ENCODE results near the gene PAPPA2.
A peak's percentile ranks its signal among the peaks of the same experiment; 100 is the strongest.

DNA sequence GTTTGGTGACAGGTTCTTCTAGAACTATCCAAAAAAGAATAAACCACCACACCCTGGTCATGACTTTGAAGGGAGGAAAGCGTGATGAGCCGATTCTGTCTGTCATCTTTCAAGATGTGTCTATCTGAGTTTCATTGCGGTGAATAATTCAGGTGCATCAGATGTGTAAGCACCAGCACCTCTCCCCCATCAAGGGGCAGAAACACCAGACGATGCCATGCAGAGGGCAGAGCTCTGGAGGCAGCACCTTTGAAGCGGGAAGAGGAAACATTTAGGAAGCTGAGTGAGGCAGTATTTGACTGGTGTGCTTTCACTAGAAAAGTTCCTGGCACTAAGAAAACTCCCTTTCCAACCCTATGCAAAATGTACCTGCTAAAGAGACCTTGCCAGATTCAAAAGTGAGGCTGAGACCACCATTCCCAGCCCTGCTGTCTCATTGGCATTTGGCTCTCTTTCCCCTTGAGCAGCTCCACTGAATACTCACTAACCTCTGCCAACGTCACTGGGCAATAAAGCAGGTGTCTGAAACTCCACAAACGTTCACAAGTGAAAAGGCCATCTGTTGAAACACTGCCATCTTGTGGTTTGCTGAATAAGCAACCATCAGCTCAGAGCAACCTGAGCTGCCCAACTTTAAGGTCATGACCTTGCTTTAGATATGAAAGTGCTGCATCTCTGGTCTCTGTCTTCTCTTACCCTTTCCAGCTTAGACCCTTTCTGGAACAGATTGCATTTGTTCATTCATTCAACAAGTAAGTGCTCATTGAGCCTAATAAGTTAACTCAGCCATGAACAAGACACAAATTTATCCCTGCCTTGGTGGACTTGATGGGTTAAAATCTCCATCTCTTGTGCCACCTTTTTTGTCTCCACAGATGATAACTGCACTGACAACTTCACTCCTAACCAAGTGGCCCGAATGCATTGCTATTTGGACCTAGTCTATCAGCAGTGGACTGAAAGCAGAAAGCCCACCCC lies 228.6 kb downstream of the PAPPA2 start:
- TF ChIP-seq, protein P1, sequence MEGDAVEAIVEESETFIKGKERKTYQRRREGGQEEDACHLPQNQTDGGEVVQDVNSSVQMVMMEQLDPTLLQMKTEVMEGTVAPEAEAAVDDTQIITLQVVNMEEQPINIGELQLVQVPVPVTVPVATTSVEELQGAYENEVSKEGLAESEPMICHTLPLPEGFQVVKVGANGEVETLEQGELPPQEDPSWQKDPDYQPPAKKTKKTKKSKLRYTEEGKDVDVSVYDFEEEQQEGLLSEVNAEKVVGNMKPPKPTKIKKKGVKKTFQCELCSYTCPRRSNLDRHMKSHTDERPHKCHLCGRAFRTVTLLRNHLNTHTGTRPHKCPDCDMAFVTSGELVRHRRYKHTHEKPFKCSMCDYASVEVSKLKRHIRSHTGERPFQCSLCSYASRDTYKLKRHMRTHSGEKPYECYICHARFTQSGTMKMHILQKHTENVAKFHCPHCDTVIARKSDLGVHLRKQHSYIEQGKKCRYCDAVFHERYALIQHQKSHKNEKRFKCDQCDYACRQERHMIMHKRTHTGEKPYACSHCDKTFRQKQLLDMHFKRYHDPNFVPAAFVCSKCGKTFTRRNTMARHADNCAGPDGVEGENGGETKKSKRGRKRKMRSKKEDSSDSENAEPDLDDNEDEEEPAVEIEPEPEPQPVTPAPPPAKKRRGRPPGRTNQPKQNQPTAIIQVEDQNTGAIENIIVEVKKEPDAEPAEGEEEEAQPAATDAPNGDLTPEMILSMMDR (IDR thresholded peaks at IDR 0.05) = peak; percentile 53 to 60 (median 58)
- no peak for TF ChIP-seq POLR2AphosphoS5 (IDR thresholded peaks at IDR 0.05)

All from transverse colon (tissue), 4 donors.